ENCODE data around the gene PLEKHA6.

Gene PLEKHA6

DNA sequence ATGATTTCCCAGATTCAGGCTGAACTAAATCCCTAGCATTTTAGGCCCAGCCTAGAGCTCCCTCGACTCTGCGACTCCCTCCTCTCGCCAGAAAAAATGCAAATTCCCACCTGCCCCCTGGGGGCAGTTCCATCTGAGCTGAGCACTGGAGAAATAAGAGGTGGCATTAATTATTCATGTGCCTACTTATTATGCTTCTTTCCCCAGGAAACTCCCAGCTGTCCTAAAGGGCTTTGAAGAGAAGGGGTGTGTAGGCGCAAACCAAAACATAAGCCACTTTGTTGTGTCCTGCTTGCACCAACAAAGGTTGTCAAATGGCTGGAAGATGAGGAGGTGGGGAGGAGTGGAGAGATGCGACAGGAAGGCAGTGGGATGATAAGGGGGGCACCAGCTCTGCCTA is 104.5 kb downstream of the PLEKHA6 start:
- H3K27ac ChIP-seq (replicated peaks), result no peak overlapping the region
- H3K4me3 ChIP-seq (replicated peaks; ENCODE audit: insufficient read depth, low read length), result no peak overlapping the region
- no peak for DNase-seq (ENCODE audit: low read depth in 1 of 2, low spot score in 1 of 2)
- no peaks in the 10 kb centered on the region for H3K27me3 ChIP-seq (ENCODE audit: insufficient read depth, poor library complexity, severe bottlenecking)
- TF ChIP-seq, protein P1, sequence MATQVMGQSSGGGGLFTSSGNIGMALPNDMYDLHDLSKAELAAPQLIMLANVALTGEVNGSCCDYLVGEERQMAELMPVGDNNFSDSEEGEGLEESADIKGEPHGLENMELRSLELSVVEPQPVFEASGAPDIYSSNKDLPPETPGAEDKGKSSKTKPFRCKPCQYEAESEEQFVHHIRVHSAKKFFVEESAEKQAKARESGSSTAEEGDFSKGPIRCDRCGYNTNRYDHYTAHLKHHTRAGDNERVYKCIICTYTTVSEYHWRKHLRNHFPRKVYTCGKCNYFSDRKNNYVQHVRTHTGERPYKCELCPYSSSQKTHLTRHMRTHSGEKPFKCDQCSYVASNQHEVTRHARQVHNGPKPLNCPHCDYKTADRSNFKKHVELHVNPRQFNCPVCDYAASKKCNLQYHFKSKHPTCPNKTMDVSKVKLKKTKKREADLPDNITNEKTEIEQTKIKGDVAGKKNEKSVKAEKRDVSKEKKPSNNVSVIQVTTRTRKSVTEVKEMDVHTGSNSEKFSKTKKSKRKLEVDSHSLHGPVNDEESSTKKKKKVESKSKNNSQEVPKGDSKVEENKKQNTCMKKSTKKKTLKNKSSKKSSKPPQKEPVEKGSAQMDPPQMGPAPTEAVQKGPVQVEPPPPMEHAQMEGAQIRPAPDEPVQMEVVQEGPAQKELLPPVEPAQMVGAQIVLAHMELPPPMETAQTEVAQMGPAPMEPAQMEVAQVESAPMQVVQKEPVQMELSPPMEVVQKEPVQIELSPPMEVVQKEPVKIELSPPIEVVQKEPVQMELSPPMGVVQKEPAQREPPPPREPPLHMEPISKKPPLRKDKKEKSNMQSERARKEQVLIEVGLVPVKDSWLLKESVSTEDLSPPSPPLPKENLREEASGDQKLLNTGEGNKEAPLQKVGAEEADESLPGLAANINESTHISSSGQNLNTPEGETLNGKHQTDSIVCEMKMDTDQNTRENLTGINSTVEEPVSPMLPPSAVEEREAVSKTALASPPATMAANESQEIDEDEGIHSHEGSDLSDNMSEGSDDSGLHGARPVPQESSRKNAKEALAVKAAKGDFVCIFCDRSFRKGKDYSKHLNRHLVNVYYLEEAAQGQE (IDR thresholded peaks at IDR 0.05; ENCODE audit: insufficient replicate concordance, low read depth), result no peak
- TF ChIP-seq GABPA (IDR thresholded peaks at IDR 0.05; ENCODE audit: low read depth), result no peak
- TF ChIP-seq POLR2AphosphoS5 (IDR thresholded peaks at IDR 0.05; ENCODE audit: low read depth), result no peak
- TF ChIP-seq, protein P2, sequence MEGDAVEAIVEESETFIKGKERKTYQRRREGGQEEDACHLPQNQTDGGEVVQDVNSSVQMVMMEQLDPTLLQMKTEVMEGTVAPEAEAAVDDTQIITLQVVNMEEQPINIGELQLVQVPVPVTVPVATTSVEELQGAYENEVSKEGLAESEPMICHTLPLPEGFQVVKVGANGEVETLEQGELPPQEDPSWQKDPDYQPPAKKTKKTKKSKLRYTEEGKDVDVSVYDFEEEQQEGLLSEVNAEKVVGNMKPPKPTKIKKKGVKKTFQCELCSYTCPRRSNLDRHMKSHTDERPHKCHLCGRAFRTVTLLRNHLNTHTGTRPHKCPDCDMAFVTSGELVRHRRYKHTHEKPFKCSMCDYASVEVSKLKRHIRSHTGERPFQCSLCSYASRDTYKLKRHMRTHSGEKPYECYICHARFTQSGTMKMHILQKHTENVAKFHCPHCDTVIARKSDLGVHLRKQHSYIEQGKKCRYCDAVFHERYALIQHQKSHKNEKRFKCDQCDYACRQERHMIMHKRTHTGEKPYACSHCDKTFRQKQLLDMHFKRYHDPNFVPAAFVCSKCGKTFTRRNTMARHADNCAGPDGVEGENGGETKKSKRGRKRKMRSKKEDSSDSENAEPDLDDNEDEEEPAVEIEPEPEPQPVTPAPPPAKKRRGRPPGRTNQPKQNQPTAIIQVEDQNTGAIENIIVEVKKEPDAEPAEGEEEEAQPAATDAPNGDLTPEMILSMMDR (IDR thresholded peaks at IDR 0.05; ENCODE audit: insufficient read depth, low read length), result no peak
- no peak for TF ChIP-seq SPI1 (IDR thresholded peaks at IDR 0.05; ENCODE audit: borderline replicate concordance, low read depth)

DNA sequence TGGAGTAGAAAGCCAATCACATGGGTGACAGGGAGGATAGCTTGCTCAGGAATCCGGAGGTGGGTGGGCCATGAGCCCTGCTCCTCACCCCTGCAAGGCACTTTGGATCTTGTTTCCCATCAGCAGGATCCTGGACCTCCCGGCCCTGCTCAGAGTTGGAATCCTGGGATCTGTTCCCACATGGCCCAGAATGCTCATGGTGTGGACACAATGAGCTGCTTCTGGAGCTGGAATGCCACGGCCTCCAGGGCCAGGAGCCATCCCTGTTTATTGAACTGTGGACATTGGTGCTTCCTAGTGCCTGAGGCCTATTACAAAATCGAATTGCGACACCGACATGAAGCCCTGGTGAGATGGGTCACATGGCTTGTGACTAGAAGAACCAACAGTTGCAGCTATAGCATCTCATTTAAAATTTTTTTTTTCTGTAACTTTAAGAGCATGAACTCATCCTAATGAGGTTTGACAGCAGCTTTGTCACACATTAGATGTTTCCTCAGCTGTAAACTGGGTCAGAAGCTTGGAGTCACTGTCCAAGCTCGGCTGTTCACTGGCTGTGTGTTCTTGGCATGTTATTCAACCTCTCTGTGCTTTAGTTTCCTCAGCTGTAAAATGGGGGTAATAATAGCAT is 105.6 kb downstream of the PLEKHA6 start:
- TF ChIP-seq, protein P2 (IDR thresholded peaks at IDR 0.05; ENCODE audit: insufficient read depth, low read length), result no peak
- TF ChIP-seq POLR2AphosphoS5 (IDR thresholded peaks at IDR 0.05; ENCODE audit: low read depth) (no peak), GABPA (IDR thresholded peaks at IDR 0.05; ENCODE audit: low read depth) (no peak), SPI1 (IDR thresholded peaks at IDR 0.05; ENCODE audit: borderline replicate concordance, low read depth) (no peak)
- TF ChIP-seq, protein P1 (IDR thresholded peaks at IDR 0.05; ENCODE audit: insufficient replicate concordance, low read depth), result no peak
- Histone ChIP-seq H3K4me3 (replicated peaks; ENCODE audit: insufficient read depth, low read length) (no peak overlapping the region), H3K27ac (replicated peaks) (no peak overlapping the region; the same call in 1 of the 2 replicates), H3K27me3 (ENCODE audit: insufficient read depth, poor library complexity, severe bottlenecking) (no peaks in the 10 kb centered on the region)
- DNase-seq (ENCODE audit: low read depth in 1 of 2, low spot score in 1 of 2), result peak; percentile 80 to 87

DNA sequence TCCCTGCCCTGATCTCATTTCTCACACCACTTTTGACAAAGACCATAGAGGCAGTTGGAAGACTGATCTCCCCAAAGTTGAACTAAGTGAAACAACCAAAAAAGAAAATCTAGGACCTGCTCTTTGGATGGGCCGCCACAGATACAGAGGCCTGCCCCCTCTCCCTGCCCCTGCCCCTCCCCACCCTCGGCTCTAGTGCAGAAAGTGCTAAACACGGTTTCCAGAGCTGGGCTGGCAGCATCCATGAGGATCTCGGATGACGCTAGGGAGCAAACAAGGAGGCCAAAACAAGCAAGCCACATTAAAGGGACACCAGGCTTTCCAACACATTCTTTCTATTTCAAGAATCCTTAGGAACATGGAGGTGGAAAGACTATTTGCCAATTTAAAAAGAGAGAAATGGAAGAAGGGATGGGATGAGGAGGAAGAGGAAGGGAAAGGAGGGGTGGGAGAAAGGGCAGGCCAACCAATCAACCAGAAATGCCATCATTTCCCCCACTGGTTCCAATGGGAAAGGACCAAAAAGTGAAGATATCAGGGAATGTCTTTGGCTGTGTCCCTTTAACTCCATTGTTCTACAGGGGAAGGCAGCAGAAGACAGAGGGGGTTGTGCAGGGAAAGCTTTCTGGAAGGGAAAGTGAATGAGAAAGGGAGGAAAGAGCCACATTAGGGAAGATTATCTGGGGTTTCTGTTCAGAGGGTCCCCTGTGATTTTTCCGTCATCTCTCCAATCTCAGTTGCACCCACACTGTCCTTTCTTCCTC is 107.6 kb downstream of the PLEKHA6 start:
- no peak for DNase-seq (ENCODE audit: low read depth in 1 of 2, low spot score in 1 of 2)
- H3K27me3 ChIP-seq (ENCODE audit: insufficient read depth, poor library complexity, severe bottlenecking), result no peaks in the 10 kb centered on the region
- no peak overlapping the region for H3K4me3 ChIP-seq (replicated peaks; ENCODE audit: insufficient read depth, low read length)
- no peak overlapping the region for H3K27ac ChIP-seq (replicated peaks)
- no peak for TF ChIP-seq GABPA (IDR thresholded peaks at IDR 0.05; ENCODE audit: low read depth)
- TF ChIP-seq, protein P1 (IDR thresholded peaks at IDR 0.05; ENCODE audit: insufficient replicate concordance, low read depth), result no peak
- no peak for TF ChIP-seq POLR2AphosphoS5 (IDR thresholded peaks at IDR 0.05; ENCODE audit: low read depth)
